Activated naive CD8-positive, alpha-beta T cell (primary cell): ENCODE measurements around the gene BCKDK.
A peak's percentile ranks its signal among the peaks of the same experiment; 100 is the strongest.
"Not testable (repeated sequence)": the region's sequence is repeated elsewhere in the genome, so short reads cannot be mapped to it uniquely, and the experiment has no call there.

ENCODE experiments used
- H3K27ac Mint-ChIP-seq: one replicate; pipeline ENCODE4 v1.8.0; 2021; ENCODE audit warnings: mixed read lengths
- H3K27me3 Mint-ChIP-seq: one replicate; pipeline ENCODE4 v1.8.0; 2021; ENCODE audit warnings: mixed read lengths
- H3K36me3 Mint-ChIP-seq: one replicate; pipeline ENCODE4 v1.8.0; 2021; ENCODE audit warnings: mixed read lengths
- H3K4me1 Mint-ChIP-seq: one replicate; pipeline ENCODE4 v1.8.0; 2021; ENCODE audit warnings: low read depth, mixed read lengths
- H3K4me3 Mint-ChIP-seq: one replicate; pipeline ENCODE4 v1.8.0; 2021; ENCODE audit warnings: mild to moderate bottlenecking, mixed read lengths
- H3K9me3 Mint-ChIP-seq: one replicate; pipeline ENCODE4 v1.8.0; 2021; ENCODE audit warnings: low read depth, mixed read lengths

The BCKDK gene

DNA sequence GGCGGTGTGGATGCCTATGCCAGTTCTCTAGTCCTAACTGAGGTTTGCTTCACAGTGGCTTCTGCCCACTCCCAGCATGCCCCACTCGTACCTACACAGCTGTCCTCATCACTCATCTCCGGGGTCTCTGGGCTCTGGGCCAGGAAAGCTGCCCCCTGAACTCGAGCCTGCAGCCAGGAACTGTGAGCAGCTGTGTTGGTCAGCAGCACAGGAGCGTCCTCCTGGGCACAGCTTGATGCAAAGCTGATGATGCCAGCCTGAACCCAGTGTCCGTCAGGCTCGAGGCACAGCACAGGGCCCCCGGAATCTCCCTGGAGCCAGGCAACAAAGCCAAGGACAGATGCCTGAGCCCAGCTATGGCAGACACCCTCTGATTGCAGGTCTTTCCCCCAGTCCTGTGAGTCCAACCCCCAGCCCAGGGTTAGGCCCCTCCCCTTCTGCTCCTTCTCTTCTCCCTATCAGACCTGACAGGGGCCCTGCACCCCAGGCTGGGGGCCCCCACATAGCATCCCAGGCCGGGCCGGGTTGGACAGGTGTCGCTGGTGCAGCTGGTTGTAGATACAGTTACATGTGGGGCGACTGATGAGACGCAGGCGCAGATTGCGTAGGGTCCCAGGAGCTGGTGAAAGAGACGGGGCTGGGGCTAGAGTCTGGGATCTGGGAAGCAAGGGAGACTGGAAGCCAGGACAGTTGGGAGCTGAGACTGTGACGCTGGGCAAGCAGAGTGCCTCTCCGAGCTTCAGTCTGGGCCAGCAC lies 22.1 kb upstream of the BCKDK start:
- peaks cover 4% of the 10 kb centered on the region for H3K4me1 Mint-ChIP-seq
- no peak overlapping the region for H3K27ac Mint-ChIP-seq
- no peak overlapping the region for H3K4me3 Mint-ChIP-seq
- no peaks in the 10 kb centered on the region for H3K9me3 Mint-ChIP-seq
- H3K27me3 Mint-ChIP-seq: no peaks in the 10 kb centered on the region
- H3K36me3 Mint-ChIP-seq: no peaks in the 10 kb centered on the region

GRCh38 chr16:31086629-31086906 lies 21.6 kb upstream of the BCKDK start:
- Mint-ChIP-seq H3K4me1 (peaks cover 3% of the 10 kb centered on the region), H3K9me3 (no peaks in the 10 kb centered on the region), H3K4me3 (no peak overlapping the region), H3K27ac (no peak overlapping the region), H3K27me3 (no peaks in the 10 kb centered on the region), H3K36me3 (no peaks in the 10 kb centered on the region)

- no peaks in the 10 kb centered on the region for H3K27me3 Mint-ChIP-seq
- no peaks in the 10 kb centered on the region for H3K9me3 Mint-ChIP-seq
- no peaks in the 10 kb centered on the region for H3K36me3 Mint-ChIP-seq
- no peak overlapping the region for H3K4me3 Mint-ChIP-seq
- peaks cover 1% of the 10 kb centered on the region for H3K4me1 Mint-ChIP-seq
- no peak overlapping the region for H3K27ac Mint-ChIP-seq
Measured at GRCh38 chr16:31087481-31087880, 20.7 kb upstream of the BCKDK start.

GRCh38 chr16:31087971-31088370 lies 20.2 kb upstream of the BCKDK start:
- H3K4me1 Mint-ChIP-seq: peaks cover 4% of the 10 kb centered on the region
- no peaks in the 10 kb centered on the region for H3K27me3 Mint-ChIP-seq
- H3K9me3 Mint-ChIP-seq: no peaks in the 10 kb centered on the region
- no peak overlapping the region for H3K27ac Mint-ChIP-seq
- no peak overlapping the region for H3K4me3 Mint-ChIP-seq
- no peaks in the 10 kb centered on the region for H3K36me3 Mint-ChIP-seq

- Mint-ChIP-seq H3K27ac (no peak within 1 kb of the TSS), H3K4me3 (no peak within 1 kb of the TSS)
Measured at GRCh38 chr16:31088459-31089183, 19.6 kb upstream of the BCKDK start, which contains the start of gene PRSS53. Gene PRSS53, minus strand, starts transcription at chr16:31088943. Its CDS starts 134 bp downstream, at chr16:31088809.

GRCh38 chr16:31089199-31089598 lies 19.0 kb upstream of the BCKDK start:
- no peak overlapping the region for H3K4me3 Mint-ChIP-seq
- H3K9me3 Mint-ChIP-seq: no peaks in the 10 kb centered on the region
- H3K27me3 Mint-ChIP-seq: no peaks in the 10 kb centered on the region
- no peak overlapping the region for H3K27ac Mint-ChIP-seq
- peaks cover 10% of the 10 kb centered on the region for H3K4me1 Mint-ChIP-seq
- H3K36me3 Mint-ChIP-seq: no peaks in the 10 kb centered on the region

More at GRCh38 chr16:31088459-31089183, 19.6 kb upstream of the BCKDK start, which contains the start of gene PRSS53:
- Mint-ChIP-seq H3K36me3 (no peaks in the 10 kb centered on the region), H3K9me3 (no peaks in the 10 kb centered on the region), H3K4me1 (peaks cover 5% of the 10 kb centered on the region), H3K27me3 (no peaks in the 10 kb centered on the region)

DNA sequence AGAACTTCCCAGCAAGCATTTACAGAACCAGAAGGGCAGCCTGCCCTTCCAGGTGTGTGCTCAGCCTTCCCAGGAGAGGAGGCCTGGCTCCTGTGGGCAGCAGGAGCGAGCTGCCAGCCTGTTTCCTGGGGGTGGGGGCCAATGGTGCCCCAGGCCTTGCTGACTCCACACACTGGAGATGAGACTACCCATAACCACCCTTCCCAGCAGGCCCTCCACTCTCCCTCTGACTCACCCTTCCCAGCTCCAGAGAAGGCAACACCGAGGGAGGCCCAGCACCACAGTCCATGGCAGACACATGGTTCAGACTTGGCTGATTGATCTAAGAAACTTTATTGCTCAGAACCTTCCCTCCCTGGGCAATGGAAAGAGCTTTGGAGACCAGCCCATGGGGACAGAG lies 17.6 kb upstream of the BCKDK start:
- H3K27me3 Mint-ChIP-seq: no peaks in the 10 kb centered on the region
- no peaks in the 10 kb centered on the region for H3K36me3 Mint-ChIP-seq
- no peak overlapping the region for H3K27ac Mint-ChIP-seq
- peaks cover 18% of the 10 kb centered on the region for H3K4me1 Mint-ChIP-seq
- H3K9me3 Mint-ChIP-seq: no peaks in the 10 kb centered on the region
- no peak overlapping the region for H3K4me3 Mint-ChIP-seq

DNA sequence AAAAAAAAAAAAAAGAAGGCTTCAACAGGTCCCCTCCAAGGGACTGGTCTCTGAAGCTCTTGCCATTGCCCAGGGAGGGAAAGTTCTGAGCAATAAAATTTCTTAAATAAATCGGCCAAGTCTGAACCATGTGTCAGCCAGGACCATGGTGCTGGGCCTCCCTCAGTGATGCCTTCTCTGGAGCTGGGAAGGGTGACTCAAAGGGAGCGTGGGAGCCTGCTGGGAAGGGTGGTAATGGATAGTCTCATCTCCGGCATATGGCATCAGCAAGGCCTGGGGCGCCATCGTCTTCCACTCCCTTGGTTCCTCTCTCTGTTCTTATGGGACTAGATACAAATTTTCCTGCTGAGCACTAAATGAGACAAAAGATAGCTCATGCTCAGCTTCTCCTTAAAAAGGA lies 15.9 kb upstream of the BCKDK start:
- Mint-ChIP-seq H3K36me3 (no peaks in the 10 kb centered on the region), H3K9me3 (no peaks in the 10 kb centered on the region), H3K27me3 (no peaks in the 10 kb centered on the region), H3K27ac (no peak overlapping the region), H3K4me1 (peaks cover 23% of the 10 kb centered on the region), H3K4me3 (peak overlapping the region; percentile 63)

DNA sequence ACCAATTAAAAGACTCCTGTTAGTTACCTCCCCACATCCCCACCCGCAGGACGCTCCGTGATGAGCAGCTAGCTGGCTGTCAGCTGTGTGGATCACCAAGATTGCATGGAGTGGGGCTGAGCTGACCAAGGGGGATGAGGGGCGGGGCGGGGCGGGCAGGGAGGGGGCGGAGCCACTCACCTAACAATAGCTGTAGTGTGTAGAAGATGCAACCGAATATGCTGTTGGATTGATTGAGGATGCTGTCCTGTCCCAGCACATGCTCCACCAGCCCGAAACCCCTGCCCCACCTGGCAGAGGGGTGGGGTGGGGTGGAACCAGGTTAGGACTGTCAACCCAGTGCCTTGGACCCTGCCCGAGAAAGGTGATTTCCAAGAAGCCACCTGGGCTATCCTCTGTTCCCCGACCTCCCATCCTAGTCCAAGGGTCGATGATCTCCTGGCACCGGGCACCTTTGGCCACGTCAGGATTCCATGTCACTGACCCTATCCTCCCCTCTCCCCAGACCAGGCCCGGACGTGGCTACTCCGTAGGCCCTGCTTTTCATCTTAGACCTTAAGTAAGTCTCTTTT lies 15.0 kb upstream of the BCKDK start:
- H3K9me3 Mint-ChIP-seq: no peaks in the 10 kb centered on the region
- H3K27ac Mint-ChIP-seq: no peak overlapping the region
- peak overlapping the region; percentile 63 for H3K4me3 Mint-ChIP-seq
- peaks cover 23% of the 10 kb centered on the region for H3K4me1 Mint-ChIP-seq
- H3K36me3 Mint-ChIP-seq: no peaks in the 10 kb centered on the region
- H3K27me3 Mint-ChIP-seq: no peaks in the 10 kb centered on the region

GRCh38 chr16:31094088-31094423 lies 14.1 kb upstream of the BCKDK start:
- Mint-ChIP-seq H3K36me3 (no peaks in the 10 kb centered on the region), H3K4me1 (peaks cover 23% of the 10 kb centered on the region), H3K4me3 (peak overlapping the region; percentile 97), H3K9me3 (no peaks in the 10 kb centered on the region), H3K27ac (peak overlapping the region; percentile 87), H3K27me3 (no peaks in the 10 kb centered on the region)

DNA sequence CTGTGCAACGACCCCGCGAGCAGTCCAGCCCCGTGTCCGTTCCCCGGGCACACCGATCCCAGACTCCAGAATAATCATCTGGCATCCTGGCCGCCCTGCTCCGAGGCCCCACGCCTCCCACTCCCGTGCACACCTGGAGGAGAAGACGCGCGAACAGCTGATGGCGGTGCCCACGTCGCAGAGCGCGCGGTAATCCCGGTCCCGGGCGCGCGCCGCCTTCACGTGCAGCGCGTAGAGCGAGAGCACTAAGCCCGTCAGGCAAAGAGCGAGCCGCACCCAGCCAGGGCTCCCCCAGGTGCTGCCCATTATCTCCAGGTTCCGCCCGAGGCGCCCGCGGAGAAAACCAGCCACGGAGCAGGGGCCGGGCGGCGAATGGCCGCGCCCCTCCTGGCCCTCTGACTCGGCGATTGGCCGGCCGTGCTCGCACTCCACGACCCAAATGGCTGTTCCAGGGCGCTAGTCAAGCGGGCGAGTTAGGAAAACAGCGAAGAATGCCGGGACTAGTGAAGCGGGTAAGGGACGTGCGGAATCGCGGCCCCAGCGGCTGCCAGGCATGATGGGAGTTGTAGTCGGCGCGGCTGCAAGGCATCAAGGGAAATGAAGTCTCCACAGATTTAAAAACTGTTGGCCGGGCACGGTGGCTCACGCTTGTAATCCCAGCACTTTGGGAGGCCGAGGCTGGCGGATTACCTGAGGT lies 13.6 kb upstream of the BCKDK start, which contains the start of gene VKORC1:
Gene VKORC1 (minus strand): TSS at position 374 of the 697 bp plus-strand sequence. CDS start 68 bp downstream, at position 306.
- Mint-ChIP-seq H3K4me1 (peaks cover 23% of the 10 kb centered on the region), H3K27me3 (no peaks in the 10 kb centered on the region), H3K36me3 (no peaks in the 10 kb centered on the region), H3K27ac (peak within 1 kb of the TSS; percentile 87), H3K4me3 (peak within 1 kb of the TSS; percentile 97), H3K9me3 (no peaks in the 10 kb centered on the region)

DNA sequence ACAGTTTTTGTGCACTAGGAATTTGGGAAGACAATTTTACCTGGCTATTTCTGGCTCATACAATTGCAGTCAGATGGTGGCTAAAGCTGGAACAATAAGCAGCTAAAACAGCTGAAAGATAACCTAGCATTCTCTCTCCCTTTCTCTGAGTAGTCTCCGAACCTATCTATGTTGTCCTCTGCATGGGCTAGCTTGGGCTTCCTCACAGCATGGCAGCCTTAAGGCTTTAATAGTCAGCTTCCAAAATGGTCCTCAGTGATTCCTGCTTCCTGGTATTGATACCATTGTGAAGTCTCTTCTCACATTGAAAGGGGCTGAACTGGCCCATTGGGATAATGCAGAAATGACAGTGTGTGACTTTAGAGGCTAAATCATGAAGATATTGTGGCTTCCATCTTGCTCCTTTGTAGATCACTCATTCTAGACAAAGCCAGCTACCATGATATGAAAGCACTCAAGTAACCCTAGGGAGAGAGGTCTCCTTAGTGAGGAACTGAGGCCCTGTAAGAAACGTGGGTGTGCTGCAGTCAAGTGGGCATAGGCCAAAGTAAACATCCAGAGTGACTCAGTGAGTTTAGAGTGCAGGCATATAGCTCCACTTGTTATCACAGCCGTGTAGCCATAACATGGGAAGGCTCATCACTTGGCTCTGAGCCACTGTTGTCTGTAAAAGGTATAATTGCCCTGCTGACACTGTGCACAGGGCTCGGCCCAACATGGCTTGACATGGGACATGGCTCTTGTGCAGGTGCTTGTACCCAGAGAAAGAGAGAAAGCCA lies 8.1 kb upstream of the BCKDK start:
- no peaks in the 10 kb centered on the region for H3K9me3 Mint-ChIP-seq
- H3K36me3 Mint-ChIP-seq: no peaks in the 10 kb centered on the region
- H3K27ac Mint-ChIP-seq: no peak overlapping the region
- H3K4me3 Mint-ChIP-seq: no peak overlapping the region
- peaks cover 7% of the 10 kb centered on the region for H3K4me1 Mint-ChIP-seq
- H3K27me3 Mint-ChIP-seq: no peaks in the 10 kb centered on the region

GRCh38 chr16:31100876-31101641 lies 7.1 kb upstream of the BCKDK start:
- not testable (repeated sequence) for H3K27me3 Mint-ChIP-seq, H3K27ac Mint-ChIP-seq, H3K9me3 Mint-ChIP-seq, H3K4me3 Mint-ChIP-seq, H3K4me1 Mint-ChIP-seq, H3K36me3 Mint-ChIP-seq

DNA sequence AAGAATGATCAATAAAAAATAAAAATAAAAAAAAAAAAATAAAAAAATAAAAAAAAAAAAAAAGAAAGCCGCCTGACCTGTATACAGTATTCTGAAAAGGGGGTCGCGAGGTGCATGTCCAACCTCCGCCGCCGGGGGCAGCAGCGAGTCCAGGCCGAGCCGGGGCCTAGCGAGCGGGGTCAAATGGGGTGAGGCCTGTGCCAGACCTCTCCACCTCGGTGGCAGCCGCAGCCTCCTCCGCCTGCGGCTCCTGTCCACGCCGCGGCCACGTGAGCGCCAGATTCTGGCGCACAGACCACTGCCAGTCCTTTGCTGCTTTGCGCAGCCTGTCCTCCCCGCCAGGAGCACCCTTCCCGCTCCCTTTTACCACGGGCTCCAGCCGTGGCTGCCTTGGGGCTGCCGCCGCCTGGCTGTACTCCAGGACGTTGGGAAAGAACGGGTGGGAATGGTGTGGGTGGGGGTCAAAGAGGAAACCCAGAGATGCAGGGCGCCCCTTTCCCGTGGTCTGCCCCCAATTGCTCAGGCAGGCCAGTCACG lies 2.4 kb upstream of the BCKDK start:
- Mint-ChIP-seq H3K4me3 (peak overlapping the region; percentile 42), H3K27me3 (no peaks in the 10 kb centered on the region), H3K27ac (peak overlapping the region; percentile 16), H3K4me1 (peaks cover 18% of the 10 kb centered on the region), H3K36me3 (no peaks in the 10 kb centered on the region), H3K9me3 (no peaks in the 10 kb centered on the region)
